NB4 (cell line): ENCODE results near the gene OSBPL10.

Experiments
- CTCF ChIP-seq: IDR thresholded peaks from one replicate; pipeline ENCODE4 v1.5.1; 2012; ENCODE audit warnings: low read depth, low read length
- MYC ChIP-seq: IDR thresholded peaks from 2 replicates; pipeline ENCODE4 v1.6.1; 2011; ENCODE audit warnings: low read depth, low read length
- POLR2A ChIP-seq: IDR thresholded peaks from 2 replicates; pipeline ENCODE4 v1.6.1; 2011; ENCODE audit warnings: mild to moderate bottlenecking; ENCODE audit not compliant: insufficient read length; ENCODE audit errors: extremely low read depth
- TF ChIP-seq, protein P1 (sequence below): IDR thresholded peaks from 2 replicates; pipeline ENCODE4 v1.6.1; 2011; ENCODE audit warnings: low read depth, low read length

DNA sequence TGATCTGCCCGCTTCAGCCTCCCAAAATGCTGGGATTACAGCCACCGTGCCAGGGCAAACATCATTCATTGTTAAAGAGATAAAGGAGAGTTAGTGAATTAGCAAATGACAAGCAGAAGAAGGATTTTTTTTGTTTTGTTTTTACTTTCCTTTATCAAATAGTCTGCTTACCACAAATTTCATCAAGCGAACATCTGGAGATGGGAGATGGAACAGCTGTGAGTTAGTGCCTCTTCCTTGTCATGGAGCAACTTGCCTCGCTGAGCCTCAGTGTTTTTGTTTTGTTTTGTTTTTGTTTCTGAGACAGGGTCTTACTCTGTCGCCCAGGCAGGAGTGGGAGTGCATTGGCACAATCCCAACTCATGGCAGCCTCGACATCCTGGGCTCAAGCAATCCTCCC, 16.4 kb upstream of the OSBPL10 start:
- TF ChIP-seq, protein P1, sequence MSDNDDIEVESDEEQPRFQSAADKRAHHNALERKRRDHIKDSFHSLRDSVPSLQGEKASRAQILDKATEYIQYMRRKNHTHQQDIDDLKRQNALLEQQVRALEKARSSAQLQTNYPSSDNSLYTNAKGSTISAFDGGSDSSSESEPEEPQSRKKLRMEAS = no peak
- TF ChIP-seq CTCF (no peak), POLR2A (no peak), MYC (no peak)
